Upper lobe of right lung (tissue), 1 donor: ENCODE measurements around the gene ABI1. TPM values are rescaled to one million over a fixed set of nuclear protein-coding genes. Genes with fewer than 3 reads are reported as not detected.

Experiments
- ATAC-seq: fragments of 200-7000 bp; cut with Tn5 transposase; one replicate; pipeline ENCODE4 v1.9.1; 2020; ENCODE audit warnings: mild to moderate bottlenecking, moderate library complexity
- DNase-seq: peaks from one replicate; pipeline ENCODE4 v3.0.0-alpha.2; 2020
- H3K27ac ChIP-seq: fragments of 200-600 bp; one replicate; pipeline ENCODE4 v1.8.0; 2022
- H3K27me3 ChIP-seq: fragments of 200-600 bp; one replicate; pipeline ENCODE4 v1.8.0; 2022; ENCODE audit warnings: mild to moderate bottlenecking
- H3K36me3 ChIP-seq: fragments of 200-600 bp; one replicate; pipeline ENCODE4 v1.8.0; 2022
- H3K4me1 ChIP-seq: fragments of 200-600 bp; one replicate; pipeline ENCODE4 v1.8.0; 2022
- H3K4me3 ChIP-seq: fragments of 200-600 bp; one replicate; pipeline ENCODE4 v1.8.0; 2022; ENCODE audit warnings: mild to moderate bottlenecking
- H3K9me3 ChIP-seq: fragments of 200-600 bp; one replicate; pipeline ENCODE4 v1.8.0; 2022
- CTCF ChIP-seq: fragments of 200-600 bp; IDR thresholded peaks from one replicate; pipeline ENCODE4 v1.8.0; 2022; ENCODE audit warnings: antibody characterized with exemption
- intact Hi-C: fragments of 100-400 bp; cut with DNase I; formaldehyde crosslinking; loops from one replicate; pipeline ENCODE4 v1.11.0; 2022
- total RNA-seq: library from RNA; stranded (reverse); fragmentation: NEBNext Ultra II Directional; extraction: Animal tissue kit (Norgen Biotek cat#: 25700); gene quantifications from one replicate; pipeline ENCODE4 v1.2.1, GENCODE V29; 2021
- donor health status: DM: no; HTN: yes; CAD: no; lungs with severe emphysema.

ABI1 gene
- total RNA-seq, 1 donor from 2014 or later = 52.4 TPM

DNA sequence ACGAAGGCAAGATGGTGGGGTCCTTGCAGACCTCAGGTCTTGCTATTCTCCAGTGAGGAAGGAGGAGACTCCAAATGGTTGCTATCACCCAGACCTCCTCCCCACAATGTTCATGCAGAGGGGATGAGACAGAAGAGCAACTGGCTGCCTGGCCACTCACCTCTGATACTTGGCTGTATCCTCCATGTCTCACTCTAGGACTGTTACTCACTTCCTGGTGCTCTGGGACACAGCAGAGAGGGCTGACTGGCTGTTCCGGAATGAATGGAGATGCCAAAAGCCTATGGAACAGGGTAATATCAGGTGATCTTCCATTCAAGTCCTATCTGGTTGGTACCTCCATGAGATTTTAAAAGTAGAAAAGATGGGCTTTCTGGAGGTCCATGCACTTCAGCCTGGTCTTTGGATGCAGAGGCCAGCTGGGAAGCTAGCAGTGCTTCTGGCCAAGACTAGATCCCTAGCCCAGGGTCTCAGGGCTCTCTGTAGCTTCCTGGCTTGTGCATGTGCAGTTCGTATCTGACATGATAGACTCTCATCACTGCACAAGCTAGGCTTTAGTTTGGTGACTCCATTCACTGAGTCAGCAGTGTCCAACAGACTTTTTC, 27.0 kb upstream of the ABI1 start:
- no peak for TF ChIP-seq CTCF
- Histone ChIP-seq H3K4me1 (no peaks in the 10 kb centered on the region), H3K27me3 (no peaks in the 10 kb centered on the region), H3K9me3 (no peaks in the 10 kb centered on the region), H3K4me3 (no peak overlapping the region), H3K36me3 (no peaks in the 10 kb centered on the region), H3K27ac (no peak overlapping the region)
- DNase-seq (no peak), ATAC-seq (no peak)
- intact Hi-C loops = loop anchor here (10.0 kb wide), 1 partner anchor 163 kb away; no protein-coding TSS in a partner anchor

GRCh38 chr10:26881600-26882331, 21.0 kb upstream of the ABI1 start:
- no peaks in the 10 kb centered on the region for H3K9me3 ChIP-seq
- intact Hi-C loops = loop anchor here (10.0 kb wide), 1 partner anchor 157 kb away; no protein-coding TSS in a partner anchor
- no peak overlapping the region for H3K27ac ChIP-seq
- no peak overlapping the region for H3K4me3 ChIP-seq
- H3K36me3 ChIP-seq = no peaks in the 10 kb centered on the region
- H3K27me3 ChIP-seq = no peaks in the 10 kb centered on the region
- DNase-seq (no peak), ATAC-seq (peak; percentile 86)
- peak; percentile 68 for TF ChIP-seq CTCF
- no peaks in the 10 kb centered on the region for H3K4me1 ChIP-seq

GRCh38 chr10:26879744-26880143, 19.0 kb upstream of the ABI1 start:
- H3K36me3 ChIP-seq = no peaks in the 10 kb centered on the region
- intact Hi-C loops = loop anchor here (10.0 kb wide), 1 partner anchor 155 kb away; no protein-coding TSS in a partner anchor
- no peak for TF ChIP-seq CTCF
- no peak overlapping the region for H3K4me3 ChIP-seq
- DNase-seq (peak; percentile 82), ATAC-seq (peak; percentile 98)
- no peaks in the 10 kb centered on the region for H3K27me3 ChIP-seq
- no peaks in the 10 kb centered on the region for H3K9me3 ChIP-seq
- H3K4me1 ChIP-seq = no peaks in the 10 kb centered on the region
- H3K27ac ChIP-seq = no peak overlapping the region

- ATAC-seq (no peak), DNase-seq (no peak)
- Histone ChIP-seq H3K9me3 (no peaks in the 10 kb centered on the region), H3K27me3 (no peaks in the 10 kb centered on the region), H3K4me3 (no peak overlapping the region), H3K4me1 (no peaks in the 10 kb centered on the region), H3K27ac (no peak overlapping the region), H3K36me3 (no peaks in the 10 kb centered on the region)
- TF ChIP-seq CTCF = no peak
- intact Hi-C loops = no loop called here
Measured at GRCh38 chr10:26870766-26871165, 10.0 kb upstream of the ABI1 start.

DNA sequence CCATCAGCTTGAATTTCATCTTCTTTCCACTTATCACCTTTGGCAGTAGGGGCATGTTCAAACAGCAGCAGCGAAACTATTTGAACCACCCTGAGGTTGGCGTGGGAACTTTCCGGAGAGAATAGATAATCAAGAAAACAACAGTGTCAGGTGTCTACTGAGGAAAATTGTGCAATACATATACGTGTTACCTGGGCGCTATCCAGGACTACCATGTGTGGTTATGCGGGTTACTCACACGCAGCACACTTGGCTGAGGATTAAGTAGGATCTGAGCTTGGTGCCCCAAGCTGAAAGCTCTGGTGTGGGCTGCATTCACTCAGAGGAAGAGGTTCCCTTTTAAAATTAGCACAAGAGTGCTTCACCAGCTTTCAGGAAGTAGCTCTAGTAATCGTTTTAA, 8.8 kb upstream of the ABI1 start:
- Histone ChIP-seq H3K4me1 (no peaks in the 10 kb centered on the region), H3K9me3 (no peaks in the 10 kb centered on the region), H3K27me3 (no peaks in the 10 kb centered on the region), H3K36me3 (no peaks in the 10 kb centered on the region), H3K4me3 (no peak overlapping the region), H3K27ac (no peak overlapping the region)
- no peak for TF ChIP-seq CTCF
- DNase-seq (no peak), ATAC-seq (peak; percentile 48)
- intact Hi-C loops = no loop called here
